Measurements from ENCODE around the gene SERPINC1. TPM values are rescaled to one million over a fixed set of nuclear protein-coding genes. Genes with fewer than 3 reads are reported as not detected.
"Not testable (repeated sequence)": the region's sequence is repeated elsewhere in the genome, so short reads cannot be mapped to it uniquely, and the experiment has no call there.

Gene SERPINC1
- total RNA-seq (2014; rRNA removed; shearing (Covaris generic); ENCODE audit: low replicate concordance): not detected in 2 replicates

DNA sequence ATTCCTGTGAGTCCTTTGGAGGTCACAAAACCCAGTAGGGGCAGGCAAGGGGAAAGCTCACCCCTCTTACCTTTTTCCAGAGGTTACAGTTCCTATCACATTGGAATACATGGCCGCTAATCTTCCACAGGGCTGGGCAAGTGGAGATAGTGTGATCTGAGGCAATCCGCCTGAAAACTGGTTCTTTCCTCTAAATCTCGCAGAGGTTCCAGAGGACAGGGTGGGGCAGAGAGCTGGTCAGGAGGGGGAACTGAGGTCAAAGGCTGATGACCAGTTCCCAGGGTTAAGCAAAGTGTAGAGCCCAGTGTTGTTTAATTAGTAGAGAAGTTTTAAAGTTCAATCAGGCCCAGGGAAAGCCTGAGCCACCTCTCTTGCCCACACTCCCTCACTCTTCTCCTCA lies at the start of gene SERPINC1:
Gene SERPINC1 (minus strand): TSS at position 179 of the 400 bp plus-strand sequence. CDS start 68 bp downstream, at position 111.
- no peak for DNase-seq
- Histone ChIP-seq H3K27me3 (peaks cover 1% of the 10 kb centered on the region), H3K9me3 (no peaks in the 10 kb centered on the region), H3K36me3 (no peaks in the 10 kb centered on the region), H3K4me3 (no peak within 1 kb of the TSS)

DNA sequence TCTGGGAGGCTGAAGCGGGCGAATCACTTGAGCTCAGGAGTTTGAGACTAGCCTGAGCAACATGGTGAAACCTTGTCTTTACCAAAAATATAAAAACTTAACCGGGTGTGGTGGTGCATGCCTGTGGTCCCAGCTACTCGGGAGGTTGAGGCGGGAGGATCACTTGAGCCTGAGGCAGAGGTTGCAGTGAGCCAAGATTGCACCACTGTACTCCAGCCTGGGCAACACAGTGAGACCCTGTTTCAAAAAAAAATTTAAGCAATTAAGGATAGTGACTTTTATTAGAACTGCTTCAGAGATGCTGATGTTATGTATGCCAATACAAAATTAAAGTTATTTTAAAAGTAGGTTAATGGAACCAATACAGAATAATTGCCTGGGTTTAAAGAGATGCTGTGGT lies 48.8 kb upstream of the SERPINC1 start:
- not testable (repeated sequence) for H3K27me3 ChIP-seq, DNase-seq, H3K4me3 ChIP-seq, H3K9me3 ChIP-seq
- peaks cover 70% of the 10 kb centered on the region for H3K36me3 ChIP-seq

DNA sequence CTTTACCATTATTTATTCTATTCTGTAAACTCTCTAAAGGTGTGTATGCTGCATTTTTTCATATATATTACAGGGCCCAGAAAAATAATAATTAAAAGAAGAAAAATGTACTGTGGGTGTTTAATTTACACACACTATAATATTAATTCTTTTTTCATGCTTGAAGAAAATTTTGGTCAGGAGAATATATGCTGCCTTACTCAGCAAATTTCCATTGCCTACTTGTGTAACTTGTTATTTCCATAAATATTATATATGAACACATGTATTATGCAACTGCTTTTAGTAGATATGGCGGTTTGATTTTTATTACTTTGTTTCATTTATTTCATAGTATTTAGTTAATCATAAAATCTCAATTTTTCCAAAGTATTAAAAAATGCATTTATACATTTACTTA lies 46.4 kb upstream of the SERPINC1 start:
- Histone ChIP-seq H3K27me3 (no peaks in the 10 kb centered on the region), H3K4me3 (no peak overlapping the region), H3K9me3 (no peaks in the 10 kb centered on the region), H3K36me3 (peaks cover 62% of the 10 kb centered on the region)
- DNase-seq: no peak

DNA sequence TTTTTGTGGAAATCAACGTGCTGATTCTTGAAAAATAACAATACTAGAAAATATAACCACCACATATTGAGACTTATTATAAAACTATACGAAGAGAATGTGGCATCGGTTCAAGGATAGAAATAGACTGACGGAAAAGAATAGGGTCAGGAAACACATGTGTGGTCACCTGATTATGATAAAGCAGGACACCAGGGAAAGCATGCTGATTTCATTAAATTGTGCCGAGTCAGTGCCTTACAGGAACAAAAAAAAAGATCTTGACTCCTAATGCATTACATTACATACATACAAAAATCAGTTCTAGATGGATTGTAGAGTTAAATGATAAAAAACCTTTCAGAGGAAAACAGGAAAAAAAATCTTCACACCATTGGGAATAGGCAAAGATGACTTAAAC lies 43.5 kb upstream of the SERPINC1 start:
- Histone ChIP-seq H3K36me3 (peaks cover 54% of the 10 kb centered on the region), H3K4me3 (no peak overlapping the region), H3K27me3 (no peaks in the 10 kb centered on the region), H3K9me3 (no peaks in the 10 kb centered on the region)
- DNase-seq: no peak

DNA sequence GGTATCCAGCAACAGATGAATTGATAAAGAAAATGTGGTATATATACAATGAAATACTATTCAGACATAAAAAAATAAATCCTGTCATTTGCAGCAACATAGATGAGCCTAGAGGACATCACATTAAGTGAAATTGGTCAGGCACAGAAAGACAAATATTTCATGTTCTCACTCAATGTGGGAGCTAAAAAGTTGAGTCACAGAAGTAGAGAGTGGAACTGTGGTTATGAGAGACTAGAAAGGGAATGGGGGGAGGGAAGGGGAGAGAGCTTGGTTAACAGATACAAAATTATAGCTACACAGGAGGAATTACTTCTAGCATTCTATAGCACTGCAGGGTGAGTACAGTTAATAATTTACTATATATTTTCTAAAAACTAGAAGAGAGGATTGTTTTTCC lies 37.1 kb upstream of the SERPINC1 start:
- Histone ChIP-seq H3K9me3 (no peaks in the 10 kb centered on the region), H3K36me3 (peaks cover 43% of the 10 kb centered on the region), H3K27me3 (no peaks in the 10 kb centered on the region), H3K4me3 (no peak overlapping the region)
- DNase-seq: no peak

DNA sequence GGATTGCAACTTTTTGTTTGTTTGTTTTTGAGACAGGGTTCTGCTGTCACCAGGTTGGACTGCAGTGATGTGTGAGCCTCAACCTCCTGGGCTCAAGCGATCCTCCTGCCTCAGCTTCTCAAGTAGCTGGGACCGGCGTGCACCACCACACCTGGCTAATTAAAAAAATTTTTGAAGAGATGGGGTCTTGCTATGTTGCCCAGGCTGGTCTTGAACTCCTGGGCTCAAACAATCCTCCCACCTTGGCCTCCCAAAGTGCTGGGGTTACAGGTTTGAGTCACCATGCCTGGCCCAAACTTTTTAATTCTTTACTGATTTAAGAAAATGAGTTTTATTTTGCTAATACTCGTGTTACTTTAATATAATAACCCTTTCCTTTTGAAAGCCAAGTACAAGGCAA lies 31.5 kb upstream of the SERPINC1 start:
- no peaks in the 10 kb centered on the region for H3K9me3 ChIP-seq
- no peak for DNase-seq
- no peak overlapping the region for H3K4me3 ChIP-seq
- H3K27me3 ChIP-seq: no peaks in the 10 kb centered on the region
- peaks cover 56% of the 10 kb centered on the region for H3K36me3 ChIP-seq

DNA sequence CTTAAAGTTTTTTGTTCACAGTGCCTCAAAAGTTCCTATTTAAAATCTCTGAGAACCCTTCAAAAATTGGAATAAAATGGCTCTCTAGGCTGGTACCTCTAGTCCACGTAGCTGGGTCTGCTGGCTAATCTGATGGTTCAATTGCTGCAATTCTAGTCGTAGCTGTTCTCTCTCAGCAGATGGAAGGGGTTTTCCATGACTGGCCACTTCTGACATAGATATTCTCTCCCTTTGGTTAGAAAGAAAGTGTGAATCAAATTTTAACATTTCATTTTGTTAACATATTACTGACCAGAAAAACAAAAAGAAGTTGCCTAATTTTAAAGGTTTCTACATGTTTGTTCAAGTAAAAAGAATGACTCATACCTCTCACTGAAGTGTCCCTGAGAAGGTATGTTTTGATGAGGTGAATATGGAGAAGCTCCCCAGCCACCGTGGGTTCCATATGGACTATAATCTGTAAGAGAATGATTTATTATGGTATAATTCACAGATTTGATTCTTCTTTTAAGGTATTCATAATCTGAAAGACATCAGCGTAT lies 29.3 kb upstream of the SERPINC1 start:
- DNase-seq: no peak
- no peak overlapping the region for H3K4me3 ChIP-seq
- peaks cover 56% of the 10 kb centered on the region for H3K36me3 ChIP-seq
- no peaks in the 10 kb centered on the region for H3K27me3 ChIP-seq
- no peaks in the 10 kb centered on the region for H3K9me3 ChIP-seq

DNA sequence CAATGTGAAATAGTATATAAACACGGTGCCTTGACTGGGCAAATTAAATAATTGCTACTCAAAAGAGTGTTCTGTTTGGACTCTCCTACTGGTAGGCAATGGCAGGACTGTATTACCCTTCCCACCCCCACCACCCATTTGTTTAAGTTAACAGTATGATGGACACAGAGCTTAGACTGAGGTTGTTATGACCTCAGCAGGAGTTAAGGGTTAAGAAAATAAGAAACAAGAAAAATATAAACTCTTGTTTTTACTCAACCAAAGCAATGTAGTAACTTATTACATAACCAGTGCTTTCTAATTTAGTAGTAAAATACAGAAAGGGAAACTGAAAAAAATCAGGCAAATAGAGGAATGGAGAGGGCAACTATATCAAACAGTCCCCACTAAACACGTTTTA lies 19.9 kb upstream of the SERPINC1 start:
- no peaks in the 10 kb centered on the region for H3K9me3 ChIP-seq
- H3K27me3 ChIP-seq: no peaks in the 10 kb centered on the region
- peaks cover 46% of the 10 kb centered on the region for H3K36me3 ChIP-seq
- DNase-seq: no peak
- no peak overlapping the region for H3K4me3 ChIP-seq

DNA sequence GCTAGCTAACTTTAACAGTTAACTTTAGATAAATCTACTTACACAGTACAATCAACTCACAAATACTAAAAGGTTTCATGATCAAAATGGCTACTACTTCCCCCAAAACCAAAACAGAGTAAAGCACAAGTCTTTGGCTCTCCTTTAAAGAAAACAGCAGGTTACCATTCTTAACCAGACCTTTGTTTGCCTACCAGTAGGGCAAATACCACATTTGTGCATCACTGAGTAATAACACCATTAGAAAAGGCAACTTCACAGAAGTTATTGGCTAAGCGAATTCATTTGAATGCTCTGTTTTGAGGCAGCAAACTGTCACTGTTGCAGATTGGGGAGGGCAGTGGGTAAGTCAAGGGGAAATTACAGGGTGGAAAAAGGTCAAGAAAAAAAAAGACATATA lies 17.3 kb upstream of the SERPINC1 start:
- no peak for DNase-seq
- H3K27me3 ChIP-seq: no peaks in the 10 kb centered on the region
- H3K9me3 ChIP-seq: no peaks in the 10 kb centered on the region
- H3K36me3 ChIP-seq: peaks cover 31% of the 10 kb centered on the region
- no peak overlapping the region for H3K4me3 ChIP-seq

DNA sequence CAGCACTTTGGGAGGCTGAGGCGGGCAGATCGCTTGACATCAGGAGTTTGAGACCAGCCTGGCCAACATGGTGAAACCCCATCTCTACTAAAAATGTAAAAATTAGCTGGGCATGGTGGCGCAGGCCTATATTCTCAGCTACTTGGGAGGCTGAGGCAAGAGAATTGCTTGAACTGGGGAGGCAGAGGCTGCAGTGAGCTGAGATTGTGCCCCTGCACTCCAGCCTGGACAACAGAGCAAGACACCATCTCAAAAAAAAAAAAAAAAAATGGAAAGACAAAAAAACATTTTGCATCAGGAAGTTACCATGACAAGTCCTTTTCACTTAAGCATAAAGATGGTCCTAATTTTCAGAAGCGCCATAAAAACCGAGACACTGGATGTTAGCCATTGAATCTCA lies 13.4 kb upstream of the SERPINC1 start:
- H3K27me3 ChIP-seq, DNase-seq, H3K4me3 ChIP-seq, H3K9me3 ChIP-seq: not testable (repeated sequence)
- peaks cover 14% of the 10 kb centered on the region for H3K36me3 ChIP-seq

DNA sequence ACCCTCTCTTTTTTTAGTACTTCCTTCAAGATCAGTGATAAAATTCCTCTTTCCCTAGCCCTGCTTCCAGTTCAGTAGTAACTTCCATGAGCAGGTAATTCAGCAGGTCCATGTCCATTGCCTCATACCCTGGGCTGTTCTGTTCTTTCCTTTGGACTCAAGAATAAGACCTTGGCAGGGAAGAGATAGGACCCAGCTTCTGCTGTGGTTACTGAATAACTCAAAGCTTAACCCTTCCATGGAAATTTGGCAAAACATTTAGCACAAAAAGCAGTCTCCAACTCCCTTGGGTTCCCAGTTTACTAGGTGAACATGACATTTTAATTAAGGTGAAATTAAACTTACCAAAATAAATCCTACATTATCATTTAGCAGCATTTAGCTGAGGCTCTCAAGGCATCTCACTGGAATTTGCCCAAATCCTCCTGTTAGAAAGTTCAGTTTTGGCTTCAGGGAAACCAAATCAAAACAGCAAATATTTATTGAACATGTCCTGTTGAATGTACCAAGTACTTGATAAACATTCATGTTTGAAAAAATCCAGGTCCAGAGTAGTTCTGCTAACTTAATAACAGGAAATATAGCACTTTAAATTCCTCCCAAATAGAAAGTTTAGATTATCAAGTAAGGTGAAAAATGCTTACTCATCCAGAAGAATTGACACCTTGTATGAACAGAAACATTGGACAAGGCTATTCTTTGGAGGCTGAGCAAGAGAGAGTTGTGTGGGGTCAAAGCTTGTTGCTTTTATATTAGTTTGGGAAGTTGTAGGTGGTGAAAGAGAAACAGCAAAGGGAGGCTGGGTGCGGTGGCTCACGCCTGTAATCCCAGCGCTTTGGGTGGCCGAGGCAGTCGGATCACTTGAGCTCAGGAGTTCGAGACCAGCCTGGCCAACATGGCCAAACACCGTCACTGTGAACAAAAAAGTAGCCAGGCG lies 8.4 kb upstream of the SERPINC1 start:
- H3K9me3 ChIP-seq: no peaks in the 10 kb centered on the region
- peaks cover 3% of the 10 kb centered on the region for H3K27me3 ChIP-seq
- H3K4me3 ChIP-seq: no peak overlapping the region
- no peaks in the 10 kb centered on the region for H3K36me3 ChIP-seq
- DNase-seq: no peak

DNA sequence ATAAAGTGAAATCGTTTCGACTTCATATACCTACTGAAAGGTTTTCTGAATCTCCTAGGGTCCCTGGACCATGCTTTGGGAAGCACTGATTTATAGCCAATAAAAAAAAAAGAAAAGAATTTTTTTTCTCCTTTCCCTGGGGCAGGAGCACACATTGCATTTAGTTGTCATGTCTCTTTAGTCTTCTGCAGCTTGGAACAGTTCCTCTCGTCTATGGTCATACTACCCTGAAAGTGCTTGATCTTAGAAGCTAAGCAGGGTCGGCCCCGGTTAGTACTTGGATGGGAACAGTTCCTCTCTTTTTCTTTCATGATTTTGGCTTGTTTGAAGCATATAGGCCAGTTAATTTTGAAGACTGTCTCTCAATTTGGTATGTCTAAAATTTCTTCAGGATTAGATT lies 3.7 kb upstream of the SERPINC1 start:
- Histone ChIP-seq H3K27me3 (peaks cover 3% of the 10 kb centered on the region), H3K9me3 (no peaks in the 10 kb centered on the region), H3K4me3 (no peak overlapping the region), H3K36me3 (no peaks in the 10 kb centered on the region)
- DNase-seq: no peak

DNA sequence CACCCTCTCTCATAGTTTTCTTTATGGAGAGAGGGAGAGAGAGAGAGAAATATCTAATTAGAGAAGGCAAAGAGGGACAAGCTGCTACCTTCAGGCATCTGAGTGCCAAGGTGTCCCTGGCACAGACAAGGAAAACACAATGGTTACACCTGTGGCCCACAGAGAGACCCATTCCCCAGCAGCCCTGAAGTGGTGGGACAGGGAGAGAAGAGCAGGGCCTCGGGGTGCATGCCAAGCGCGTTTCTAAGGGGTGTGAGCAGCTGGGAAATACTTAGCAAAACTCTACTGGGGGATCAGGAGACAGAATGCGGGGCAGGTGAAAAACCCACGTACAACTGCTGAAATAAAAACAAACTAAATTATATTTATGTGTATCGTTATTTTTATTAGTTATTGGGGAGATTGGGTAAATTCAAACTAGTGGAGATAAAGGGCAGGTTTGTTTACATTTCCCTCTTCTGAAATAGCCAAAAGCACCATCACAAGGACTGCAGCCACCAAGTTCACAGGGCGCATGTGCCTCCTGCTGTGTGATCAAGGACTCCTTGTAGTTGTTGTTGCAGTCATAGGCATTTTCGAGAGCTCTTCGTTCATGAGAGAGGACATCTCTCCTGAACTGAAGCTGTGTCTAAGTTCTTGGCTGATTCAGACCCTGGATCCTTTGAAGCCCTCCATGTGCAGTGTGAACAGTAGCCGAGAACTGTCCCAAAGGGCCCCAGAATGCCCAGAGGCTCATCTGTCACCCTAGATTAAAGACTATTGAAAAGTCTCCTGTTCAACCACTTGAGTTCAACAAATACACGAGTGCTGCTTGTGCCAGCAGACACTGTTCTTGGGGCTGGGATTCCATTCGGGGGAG lies 737 bp upstream of the SERPINC1 start:
- Histone ChIP-seq H3K27me3 (peaks cover 3% of the 10 kb centered on the region), H3K4me3 (no peak overlapping the region), H3K36me3 (no peaks in the 10 kb centered on the region), H3K9me3 (no peaks in the 10 kb centered on the region)
- DNase-seq: no peak

DNA sequence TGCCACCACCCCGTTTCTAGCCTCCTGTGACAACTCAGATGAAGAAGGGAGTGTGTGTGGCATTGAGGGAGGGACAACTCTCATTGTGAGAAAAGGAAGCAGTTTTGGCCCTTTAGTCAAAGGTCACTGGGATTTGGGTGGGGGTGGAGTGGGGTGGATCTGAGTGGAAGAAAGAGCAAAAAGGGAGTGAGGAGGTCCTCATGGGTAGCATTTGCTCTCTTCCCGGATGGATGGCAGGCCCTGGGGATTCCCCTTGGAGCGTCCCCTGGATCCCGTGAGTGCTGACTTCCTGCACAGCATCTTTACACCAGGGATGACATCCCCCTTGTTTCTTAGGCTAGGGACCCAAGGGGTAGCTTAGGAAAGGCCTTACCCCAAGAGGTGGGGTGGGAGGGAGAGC lies 460 bp downstream of the SERPINC1 start:
- Histone ChIP-seq H3K36me3 (no peaks in the 10 kb centered on the region), H3K9me3 (no peaks in the 10 kb centered on the region), H3K4me3 (no peak overlapping the region), H3K27me3 (no peaks in the 10 kb centered on the region)
- DNase-seq: no peak

DNA sequence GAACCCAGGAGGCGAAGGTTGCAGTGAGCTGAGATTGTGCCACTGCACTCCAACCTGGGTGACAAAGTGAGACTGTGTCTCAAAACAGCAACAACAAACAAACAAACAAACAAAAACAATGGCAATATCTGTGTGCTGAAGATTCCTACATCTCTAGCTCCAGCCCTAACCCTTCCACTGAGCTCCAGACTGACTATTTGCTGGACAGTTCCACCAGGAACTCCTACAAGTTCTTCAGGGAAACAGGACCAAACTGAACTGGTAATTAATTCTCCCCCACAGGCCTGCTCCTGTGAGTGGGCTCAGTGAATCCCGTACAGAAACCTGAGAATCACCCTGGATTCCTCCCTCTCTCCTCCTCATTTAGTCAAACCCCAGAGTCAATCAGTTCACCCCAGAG lies 1.5 kb downstream of the SERPINC1 start:
- Histone ChIP-seq H3K27me3 (no peaks in the 10 kb centered on the region), H3K36me3 (no peaks in the 10 kb centered on the region), H3K9me3 (no peaks in the 10 kb centered on the region), H3K4me3 (no peak overlapping the region)
- DNase-seq: no peak

DNA sequence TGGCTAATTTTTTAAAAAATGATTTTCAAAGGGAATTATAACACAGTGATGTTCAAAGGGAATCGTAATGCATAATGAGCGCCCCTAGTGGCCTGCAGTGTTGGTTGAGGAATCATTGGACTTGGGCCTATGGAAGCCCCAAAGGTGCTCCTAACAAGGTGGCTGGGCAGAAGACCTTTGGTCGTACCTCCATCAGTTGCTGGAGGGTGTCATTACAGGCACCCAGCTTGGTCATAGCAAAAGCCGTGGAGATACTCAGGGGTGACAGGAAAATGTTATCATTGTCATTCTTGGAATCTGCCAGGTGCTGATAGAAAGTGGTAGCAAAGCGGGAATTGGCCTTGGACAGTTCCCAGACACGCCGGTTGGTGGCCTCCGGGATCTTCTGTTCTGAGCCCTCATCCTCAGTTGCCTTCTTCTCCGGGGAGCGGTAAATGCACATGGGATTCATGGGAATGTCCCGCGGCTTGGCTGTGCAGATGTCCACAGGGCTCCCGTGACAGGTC lies 2.7 kb downstream of the SERPINC1 start:
- H3K4me3 ChIP-seq: no peak overlapping the region
- no peaks in the 10 kb centered on the region for H3K9me3 ChIP-seq
- no peaks in the 10 kb centered on the region for H3K36me3 ChIP-seq
- peak; percentile 24 for DNase-seq
- no peaks in the 10 kb centered on the region for H3K27me3 ChIP-seq

DNA sequence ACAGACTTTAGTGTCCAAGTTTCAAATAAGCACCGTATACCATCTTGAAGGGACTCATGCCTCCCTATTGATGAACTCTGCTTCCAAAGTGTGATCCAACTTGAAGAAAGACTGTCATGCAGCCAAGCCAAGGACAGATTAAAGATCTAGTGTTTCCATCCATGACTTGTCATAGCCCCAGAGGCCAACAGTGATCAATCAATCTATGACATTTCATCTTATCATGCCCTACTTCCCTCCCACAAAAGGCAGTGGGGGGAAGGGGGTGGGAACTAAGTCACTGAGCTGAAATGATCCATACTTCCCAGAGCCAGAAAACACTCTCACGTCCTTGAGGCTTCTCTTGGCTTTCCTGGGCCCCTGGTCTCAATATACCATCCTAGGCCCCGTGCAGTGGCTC lies 4.0 kb downstream of the SERPINC1 start:
- H3K4me3 ChIP-seq: no peak overlapping the region
- no peak for DNase-seq
- H3K36me3 ChIP-seq: no peaks in the 10 kb centered on the region
- H3K27me3 ChIP-seq: no peaks in the 10 kb centered on the region
- no peaks in the 10 kb centered on the region for H3K9me3 ChIP-seq

Data from MG63 (cell line).